Endothelial cell of umbilical vein (primary cell): ENCODE results near the gene LYG1. TPM values are rescaled to one million over a fixed set of nuclear protein-coding genes. Genes with fewer than 3 reads are reported as not detected.

ENCODE experiments used
- BruUV-seq: library from RNA; stranded (reverse); fragments of 400-500 nt; replicated peaks from 2 replicates; lab custom pipeline; 2021; lab: Mats Ljungman, UMichigan
- CTCF ChIA-PET: fragments of 300-600, 350-600 bp; sonication (Branson Sonifier 250); formaldehyde crosslinking; loops from one replicate; lab custom pipeline; 2021; ENCODE audit warnings: antibody characterized with exemption, inconsistent platforms; lab: Charles Lee
- POLR2A ChIA-PET: fragments of 300-600, 350-600 bp; sonication (Branson Sonifier 250); formaldehyde crosslinking; loops from one replicate; lab custom pipeline; 2021; ENCODE audit warnings: antibody characterized with exemption, inconsistent platforms; lab: Charles Lee
- DNase-seq: peaks from one replicate; pipeline ENCODE4 v3.0.0-alpha.2; 2011; ENCODE audit warnings: low read depth, low spot score
- FAIRE-seq: peaks from 2 replicates; lab custom pipeline; 2011; peaks lifted over from hg19 to GRCh38; lab: Jason Lieb, UNC
- H2AFZ ChIP-seq: 2 replicates; pipeline ENCODE4 v1.6.0; 2012; ENCODE audit warnings: low read depth, low read length, control low read depth, inconsistent platforms
- H3K27ac ChIP-seq: 2 replicates; pipeline ENCODE4 v1.5.1; 2011; ENCODE audit warnings: low read depth, mild to moderate bottlenecking, control low read depth, low read length, moderate library complexity; ENCODE audit not compliant: insufficient read depth
- H3K27me3 ChIP-seq, 2 experiments: 2 replicates each; pipeline versions ENCODE4 v1.6.0 to v1.6.1; 2011; ENCODE audit warnings: low read length in 2 of 2, mixed read lengths in 1 of 2; ENCODE audit not compliant: control insufficient read depth in 2 of 2, insufficient read depth in 2 of 2
- H3K36me3 ChIP-seq, 2 experiments: 2 replicates in 1 of 2; 3 replicates in 1 of 2; pipeline ENCODE4 v1.5.1; 2011; ENCODE audit warnings: low read length in 2 of 2, mild to moderate bottlenecking in 1 of 2, moderate library complexity in 1 of 2; ENCODE audit not compliant: control insufficient read depth in 2 of 2, insufficient read depth in 2 of 2; ENCODE audit errors: extremely low read depth in 1 of 2
- H3K4me1 ChIP-seq: 3 replicates; pipeline ENCODE4 v1.5.1; 2011; ENCODE audit warnings: mild to moderate bottlenecking, low read length; ENCODE audit not compliant: control insufficient read depth, insufficient read depth; ENCODE audit errors: extremely low read depth
- H3K4me2 ChIP-seq: 2 replicates; pipeline ENCODE4 v1.6.1; 2011; ENCODE audit warnings: low read length, control low read depth, mixed read lengths; ENCODE audit not compliant: insufficient read depth
- H3K4me3 ChIP-seq, 3 experiments: fragments of 200-600 bp in 1 of 3; sonication (generic), shearing (Covaris generic) in 1 of 3; replicated peaks in 1 of 3; 2 replicates each; pipeline ENCODE4 v1.5.1; 2011 to 2016; ENCODE audit warnings: control low read depth in 3 of 3, low read length in 3 of 3, mild to moderate bottlenecking in 2 of 3, inconsistent platforms in 1 of 3, low read depth in 1 of 3, moderate library complexity in 1 of 3; ENCODE audit not compliant: insufficient read depth in 1 of 3
- H3K79me2 ChIP-seq: 2 replicates; pipeline ENCODE4 v1.6.0; 2012; ENCODE audit warnings: low read length, inconsistent platforms; ENCODE audit not compliant: control insufficient read depth, insufficient read depth
- H3K9ac ChIP-seq: replicated peaks from 2 replicates; pipeline ENCODE3; 2011; ENCODE audit warnings: low read length, control low read depth; ENCODE audit not compliant: insufficient read depth; ENCODE audit errors: extremely low read depth
- H3K9me1 ChIP-seq: replicated peaks from 3 replicates; pipeline ENCODE4 v1.6.0; 2011; ENCODE audit warnings: mild to moderate bottlenecking, low read length; ENCODE audit not compliant: control insufficient read depth, insufficient read depth; ENCODE audit errors: extremely low read depth
- H3K9me3 ChIP-seq: replicated peaks from 2 replicates; pipeline ENCODE4 v1.5.1; 2012; ENCODE audit warnings: low read length, inconsistent platforms; ENCODE audit not compliant: control insufficient read depth, insufficient read depth
- H4K20me1 ChIP-seq: replicated peaks from 2 replicates; pipeline ENCODE3; 2011; ENCODE audit warnings: mild to moderate bottlenecking, low read length; ENCODE audit not compliant: control insufficient read depth, insufficient read depth; ENCODE audit errors: extremely low read depth
- EZH2 ChIP-seq: IDR thresholded peaks from 2 replicates; pipeline ENCODE4 v1.6.1; 2012; ENCODE audit warnings: borderline replicate concordance, low read depth, mild to moderate bottlenecking, moderate library complexity, low read length, inconsistent platforms; ENCODE audit not compliant: severe bottlenecking
- FOS ChIP-seq: IDR thresholded peaks from 2 replicates; pipeline ENCODE4 v1.6.1; 2011; ENCODE audit warnings: mild to moderate bottlenecking, low read length, moderate library complexity, borderline replicate concordance; ENCODE audit not compliant: insufficient read depth
- GATA2 ChIP-seq: IDR thresholded peaks from 2 replicates; pipeline ENCODE4 v1.7.0; 2011; ENCODE audit warnings: low read depth, mild to moderate bottlenecking, moderate library complexity, mixed read lengths, low read length; ENCODE audit not compliant: insufficient read length, insufficient read depth
- JUN ChIP-seq: IDR thresholded peaks from 2 replicates; pipeline ENCODE4 v1.6.1; 2011; ENCODE audit warnings: borderline replicate concordance, low read depth; ENCODE audit not compliant: insufficient read length, insufficient read depth
- MYC ChIP-seq: IDR thresholded peaks from one replicate; pipeline ENCODE4 v1.6.1; 2011; ENCODE audit warnings: mild to moderate bottlenecking, low read depth, low read length
- dilution Hi-C: fragments of 300-500 bp; cut with MboI; formaldehyde crosslinking; loops from one replicate; pipeline ENCODE4 v1.15.0; 2019; ENCODE audit warnings: low sequenced_read_pairs; ENCODE audit not compliant: extremely low pct_ligation_motif_present
- intact Hi-C: fragments of 100-400 bp; cut with micrococcal nuclease; formaldehyde crosslinking; loops from one replicate; pipeline ENCODE4 v1.10.0; 2022
- polyA plus RNA-seq, 4 experiments: library from polyadenylated mRNA; depleted of rRNA in 3 of 4; stranded (reverse) in 3 of 4; unstranded in 1 of 4; fragments of >200 nt; gene quantifications; 2 replicates each; pipeline versions ENCODE4 v1.2.1 to v1.2.3, GENCODE V29; 2011 to 2012; ENCODE audit warnings: missing spikeins in 1 of 4
- total RNA-seq: library from RNA; stranded (reverse); gene quantifications from 2 replicates; pipeline ENCODE4 v1.2.3, GENCODE V29; 2021
- TF ChIP-seq, protein P1 (sequence below), 2 donors: IDR thresholded peaks; 1 replicate in 1 of 2; 2 replicates in 1 of 2; pipeline ENCODE4 v1.5.1; 2011; ENCODE audit warnings: low read length in 2 of 2, mild to moderate bottlenecking in 2 of 2, moderate library complexity in 2 of 2, control low read depth in 1 of 2, inconsistent platforms in 1 of 2, low read depth in 1 of 2; ENCODE audit not compliant: insufficient read depth in 1 of 2; ENCODE audit errors: extremely low read depth in 1 of 2
- TF ChIP-seq, protein P2 (sequence below): IDR thresholded peaks from 2 replicates; pipeline ENCODE4 v1.6.1; 2011; ENCODE audit not compliant: insufficient read depth, insufficient read length

Gene LYG1
- total and polyA plus RNA-seq, 2 donors (not counting 3 experiments of a cell fraction or from before 2014, with no cell fraction given): 0.35 to 1.8 TPM

DNA sequence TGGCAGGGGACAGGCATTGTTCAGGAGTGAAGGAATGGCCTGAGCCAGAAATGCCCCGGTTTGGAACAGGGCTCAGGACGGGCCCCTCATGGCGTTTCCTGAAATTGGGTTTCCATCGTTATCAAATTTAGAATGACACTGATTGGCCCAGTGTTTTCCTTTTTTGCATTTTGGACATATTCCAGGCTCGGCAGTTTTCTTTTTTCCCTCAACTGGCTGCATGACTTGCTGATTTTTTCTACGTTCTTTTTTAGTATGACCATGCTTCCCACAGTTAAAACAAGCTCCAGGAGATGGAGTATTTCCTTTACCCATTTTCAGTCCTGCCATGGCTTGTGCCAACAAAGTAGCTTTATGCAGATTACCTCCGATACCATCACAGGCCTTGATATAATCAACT lies 25.1 kb downstream of the LYG1 start:
- Histone ChIP-seq H3K9me1 (no peaks in the 10 kb centered on the region), H3K27ac (no peak overlapping the region), H3K4me1 (no peaks in the 10 kb centered on the region), H3K9ac (no peak overlapping the region), H3K4me2 (no peak overlapping the region), H2AFZ (no peak overlapping the region), H3K79me2 (no peaks in the 10 kb centered on the region), H3K4me3 (no peak overlapping the region), H3K36me3 (no peaks in the 10 kb centered on the region), H3K27me3 (no peaks in the 10 kb centered on the region), H3K9me3 (no peaks in the 10 kb centered on the region), H4K20me1 (no peaks in the 10 kb centered on the region)
- intact Hi-C loops (no loop called here), dilution Hi-C loops (no loop called here)
- TF ChIP-seq JUN: no peak
- TF ChIP-seq GATA2: no peak
- no peak for TF ChIP-seq MYC
- no peak for TF ChIP-seq FOS
- TF ChIP-seq, protein P1, sequence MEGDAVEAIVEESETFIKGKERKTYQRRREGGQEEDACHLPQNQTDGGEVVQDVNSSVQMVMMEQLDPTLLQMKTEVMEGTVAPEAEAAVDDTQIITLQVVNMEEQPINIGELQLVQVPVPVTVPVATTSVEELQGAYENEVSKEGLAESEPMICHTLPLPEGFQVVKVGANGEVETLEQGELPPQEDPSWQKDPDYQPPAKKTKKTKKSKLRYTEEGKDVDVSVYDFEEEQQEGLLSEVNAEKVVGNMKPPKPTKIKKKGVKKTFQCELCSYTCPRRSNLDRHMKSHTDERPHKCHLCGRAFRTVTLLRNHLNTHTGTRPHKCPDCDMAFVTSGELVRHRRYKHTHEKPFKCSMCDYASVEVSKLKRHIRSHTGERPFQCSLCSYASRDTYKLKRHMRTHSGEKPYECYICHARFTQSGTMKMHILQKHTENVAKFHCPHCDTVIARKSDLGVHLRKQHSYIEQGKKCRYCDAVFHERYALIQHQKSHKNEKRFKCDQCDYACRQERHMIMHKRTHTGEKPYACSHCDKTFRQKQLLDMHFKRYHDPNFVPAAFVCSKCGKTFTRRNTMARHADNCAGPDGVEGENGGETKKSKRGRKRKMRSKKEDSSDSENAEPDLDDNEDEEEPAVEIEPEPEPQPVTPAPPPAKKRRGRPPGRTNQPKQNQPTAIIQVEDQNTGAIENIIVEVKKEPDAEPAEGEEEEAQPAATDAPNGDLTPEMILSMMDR (IDR thresholded peaks at IDR 0.05; ENCODE audit: extremely low read depth in 1 of 2, insufficient read depth in 1 of 2, low read depth in 1 of 2, low read length in 2 of 2): no peak
- TF ChIP-seq, protein P2, sequence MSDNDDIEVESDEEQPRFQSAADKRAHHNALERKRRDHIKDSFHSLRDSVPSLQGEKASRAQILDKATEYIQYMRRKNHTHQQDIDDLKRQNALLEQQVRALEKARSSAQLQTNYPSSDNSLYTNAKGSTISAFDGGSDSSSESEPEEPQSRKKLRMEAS: no peak
- no peak for TF ChIP-seq EZH2
- ChIA-PET CTCF (no interaction called here), POLR2A (no interaction called here)
- DNase-seq (no peak), FAIRE-seq (no peak)
- BruUV-seq: no TSS peak
